Measurements from ENCODE around the gene VPS52.

DNA sequence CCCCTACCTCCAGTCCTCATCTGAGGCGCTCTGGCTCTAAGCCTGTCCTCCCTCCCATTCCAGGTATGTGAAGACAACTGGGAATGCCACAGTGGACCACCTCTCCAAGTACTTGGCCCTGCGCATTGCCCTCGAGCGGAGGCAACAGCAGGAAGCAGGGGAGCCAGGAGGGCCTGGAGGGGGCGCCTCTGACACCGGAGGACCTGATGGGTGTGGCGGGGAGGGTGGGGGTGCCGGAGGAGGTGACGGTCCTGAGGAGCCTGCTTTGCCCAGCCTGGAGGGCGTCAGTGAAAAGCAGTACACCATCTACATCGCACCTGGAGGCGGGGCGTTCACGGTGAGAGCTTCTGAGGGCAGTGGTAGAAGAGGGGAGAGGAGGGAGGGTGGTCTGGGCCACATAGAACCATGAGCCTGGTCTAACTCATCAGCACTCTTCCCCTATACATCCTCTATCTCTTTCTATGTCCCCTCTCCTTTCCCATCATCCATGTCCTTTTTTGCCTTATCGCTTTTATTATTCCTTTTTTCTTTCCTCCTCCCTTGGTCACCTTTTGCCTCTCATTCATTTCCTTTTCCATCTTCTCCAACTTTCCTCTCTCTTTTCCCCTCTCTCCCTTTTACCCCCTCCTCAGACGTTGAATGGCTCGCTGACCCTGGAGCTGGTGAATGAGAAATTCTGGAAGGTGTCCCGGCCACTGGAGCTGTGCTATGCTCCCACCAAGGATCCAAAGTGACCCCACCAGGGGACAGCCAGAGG is 59.8 kb downstream of the VPS52 start:
- TF ChIP-seq, protein P1, sequence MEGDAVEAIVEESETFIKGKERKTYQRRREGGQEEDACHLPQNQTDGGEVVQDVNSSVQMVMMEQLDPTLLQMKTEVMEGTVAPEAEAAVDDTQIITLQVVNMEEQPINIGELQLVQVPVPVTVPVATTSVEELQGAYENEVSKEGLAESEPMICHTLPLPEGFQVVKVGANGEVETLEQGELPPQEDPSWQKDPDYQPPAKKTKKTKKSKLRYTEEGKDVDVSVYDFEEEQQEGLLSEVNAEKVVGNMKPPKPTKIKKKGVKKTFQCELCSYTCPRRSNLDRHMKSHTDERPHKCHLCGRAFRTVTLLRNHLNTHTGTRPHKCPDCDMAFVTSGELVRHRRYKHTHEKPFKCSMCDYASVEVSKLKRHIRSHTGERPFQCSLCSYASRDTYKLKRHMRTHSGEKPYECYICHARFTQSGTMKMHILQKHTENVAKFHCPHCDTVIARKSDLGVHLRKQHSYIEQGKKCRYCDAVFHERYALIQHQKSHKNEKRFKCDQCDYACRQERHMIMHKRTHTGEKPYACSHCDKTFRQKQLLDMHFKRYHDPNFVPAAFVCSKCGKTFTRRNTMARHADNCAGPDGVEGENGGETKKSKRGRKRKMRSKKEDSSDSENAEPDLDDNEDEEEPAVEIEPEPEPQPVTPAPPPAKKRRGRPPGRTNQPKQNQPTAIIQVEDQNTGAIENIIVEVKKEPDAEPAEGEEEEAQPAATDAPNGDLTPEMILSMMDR (IDR thresholded peaks at IDR 0.05; ENCODE audit: low read depth, low read length): no peak
- TF ChIP-seq MYC (IDR thresholded peaks at IDR 0.05; ENCODE audit: low read depth, low read length): no peak
- TF ChIP-seq, protein P2, sequence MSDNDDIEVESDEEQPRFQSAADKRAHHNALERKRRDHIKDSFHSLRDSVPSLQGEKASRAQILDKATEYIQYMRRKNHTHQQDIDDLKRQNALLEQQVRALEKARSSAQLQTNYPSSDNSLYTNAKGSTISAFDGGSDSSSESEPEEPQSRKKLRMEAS (IDR thresholded peaks at IDR 0.05; ENCODE audit: low read depth, low read length): no peak
